ENCODE measurements around the gene ECM1. TPM values are rescaled to one million over a fixed set of nuclear protein-coding genes. Genes with fewer than 3 reads are reported as not detected.

Gene ECM1
- total RNA-seq, 1 experiment from 2014 or later: 61.2 TPM

DNA sequence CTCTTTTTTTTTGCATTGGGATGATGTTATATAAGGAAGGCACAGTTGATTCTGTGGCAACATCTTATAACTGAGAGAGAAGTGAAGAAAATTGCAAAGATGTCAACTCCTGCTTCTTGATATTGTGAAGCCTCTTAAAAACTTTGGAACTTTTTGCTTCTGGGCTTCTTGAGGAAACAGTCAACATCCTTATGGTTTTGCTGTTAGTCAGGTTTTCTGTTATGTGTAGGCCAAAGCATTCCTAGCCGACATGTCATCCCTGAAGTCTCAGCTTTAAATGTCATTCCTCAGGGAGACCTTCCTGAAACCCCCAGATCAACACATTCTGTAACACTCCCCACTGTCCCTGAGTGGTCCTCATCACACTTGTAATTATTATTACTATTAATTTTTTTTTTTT is 20.3 kb downstream of the ECM1 start:
- intact Hi-C loops (cut with micrococcal nuclease; ENCODE audit: unreplicated experiment): no loop called here

DNA sequence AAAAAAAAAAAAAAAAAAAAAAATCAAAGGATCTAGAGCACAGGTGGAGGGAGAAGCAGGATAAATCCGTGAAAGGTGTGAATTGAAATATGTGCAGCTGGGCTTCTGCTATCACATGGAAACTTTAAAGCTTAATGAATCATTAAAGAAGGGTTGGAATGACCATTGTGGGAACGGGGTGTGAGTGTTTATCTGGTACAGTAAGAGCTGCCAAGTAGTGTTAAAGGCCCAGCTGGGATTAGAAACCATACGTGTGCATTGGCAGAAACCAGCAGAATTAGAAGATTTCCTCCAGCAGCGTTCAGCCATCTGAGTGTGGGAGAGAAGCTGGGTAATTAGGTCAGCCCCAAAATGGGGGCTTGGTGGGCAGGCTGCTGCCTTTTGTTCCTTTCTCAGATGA is 21.1 kb downstream of the ECM1 start:
- no peaks in the 10 kb centered on the region for H3K27me3 ChIP-seq (replicated peaks; ENCODE audit: insufficient read depth, low read depth, low read length, poor library complexity)
- no peak overlapping the region for H3K27ac ChIP-seq (ENCODE audit: low read depth, low read length, poor library complexity, severe bottlenecking)
- no peaks in the 10 kb centered on the region for H3K9me3 ChIP-seq (ENCODE audit: low read depth, low read length, poor library complexity, severe bottlenecking)
- no peak for DNase-seq (ENCODE audit: low spot score)
- ChIA-PET CTCF (no interaction called here), POLR2A (ENCODE audit: low non-redundant PET) (no interaction called here)
- H3K4me3 ChIP-seq (ENCODE audit: low read depth, low read length, poor library complexity, severe bottlenecking): no peak overlapping the region
- no TSS peak for BruUV-seq (replicated peaks)
- no peaks in the 10 kb centered on the region for H3K36me3 ChIP-seq (ENCODE audit: insufficient read depth, low read length, poor library complexity, severe bottlenecking)
- no peaks in the 10 kb centered on the region for H3K4me1 ChIP-seq (ENCODE audit: insufficient read depth, low read length, poor library complexity, severe bottlenecking)
- intact Hi-C loops (cut with micrococcal nuclease; ENCODE audit: unreplicated experiment): no loop called here
- no peak for TF ChIP-seq EZH2 (IDR thresholded peaks at IDR 0.05; ENCODE audit: borderline replicate concordance, low read depth, low read length, poor library complexity, severe bottlenecking)
- TF ChIP-seq, protein P1, sequence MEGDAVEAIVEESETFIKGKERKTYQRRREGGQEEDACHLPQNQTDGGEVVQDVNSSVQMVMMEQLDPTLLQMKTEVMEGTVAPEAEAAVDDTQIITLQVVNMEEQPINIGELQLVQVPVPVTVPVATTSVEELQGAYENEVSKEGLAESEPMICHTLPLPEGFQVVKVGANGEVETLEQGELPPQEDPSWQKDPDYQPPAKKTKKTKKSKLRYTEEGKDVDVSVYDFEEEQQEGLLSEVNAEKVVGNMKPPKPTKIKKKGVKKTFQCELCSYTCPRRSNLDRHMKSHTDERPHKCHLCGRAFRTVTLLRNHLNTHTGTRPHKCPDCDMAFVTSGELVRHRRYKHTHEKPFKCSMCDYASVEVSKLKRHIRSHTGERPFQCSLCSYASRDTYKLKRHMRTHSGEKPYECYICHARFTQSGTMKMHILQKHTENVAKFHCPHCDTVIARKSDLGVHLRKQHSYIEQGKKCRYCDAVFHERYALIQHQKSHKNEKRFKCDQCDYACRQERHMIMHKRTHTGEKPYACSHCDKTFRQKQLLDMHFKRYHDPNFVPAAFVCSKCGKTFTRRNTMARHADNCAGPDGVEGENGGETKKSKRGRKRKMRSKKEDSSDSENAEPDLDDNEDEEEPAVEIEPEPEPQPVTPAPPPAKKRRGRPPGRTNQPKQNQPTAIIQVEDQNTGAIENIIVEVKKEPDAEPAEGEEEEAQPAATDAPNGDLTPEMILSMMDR (conservative IDR thresholded peaks at IDR 0.05; ENCODE audit: low read depth, low read length): no peak

More for the DNA sequence above, 20.3 kb downstream of the ECM1 start:
- DNase-seq (ENCODE audit: low spot score): no peak
- BruUV-seq (replicated peaks): no TSS peak
- H3K4me1 ChIP-seq (ENCODE audit: insufficient read depth, low read length, poor library complexity, severe bottlenecking): no peaks in the 10 kb centered on the region
- ChIA-PET CTCF (no interaction called here), POLR2A (ENCODE audit: low non-redundant PET) (interaction anchor here (0.7 kb wide), 1 partner anchor 21 kb away, joined by 3 read pairs; no protein-coding TSS in a partner anchor)
- no peak overlapping the region for H3K4me3 ChIP-seq (ENCODE audit: low read depth, low read length, poor library complexity, severe bottlenecking)
- H3K27me3 ChIP-seq (replicated peaks; ENCODE audit: insufficient read depth, low read depth, low read length, poor library complexity): no peaks in the 10 kb centered on the region
- no peaks in the 10 kb centered on the region for H3K9me3 ChIP-seq (ENCODE audit: low read depth, low read length, poor library complexity, severe bottlenecking)
- TF ChIP-seq, protein P1 (conservative IDR thresholded peaks at IDR 0.05; ENCODE audit: low read depth, low read length): no peak
- TF ChIP-seq EZH2 (IDR thresholded peaks at IDR 0.05; ENCODE audit: borderline replicate concordance, low read depth, low read length, poor library complexity, severe bottlenecking): no peak
- no peaks in the 10 kb centered on the region for H3K36me3 ChIP-seq (ENCODE audit: insufficient read depth, low read length, poor library complexity, severe bottlenecking)
- no peak overlapping the region for H3K27ac ChIP-seq (ENCODE audit: low read depth, low read length, poor library complexity, severe bottlenecking)

DNA sequence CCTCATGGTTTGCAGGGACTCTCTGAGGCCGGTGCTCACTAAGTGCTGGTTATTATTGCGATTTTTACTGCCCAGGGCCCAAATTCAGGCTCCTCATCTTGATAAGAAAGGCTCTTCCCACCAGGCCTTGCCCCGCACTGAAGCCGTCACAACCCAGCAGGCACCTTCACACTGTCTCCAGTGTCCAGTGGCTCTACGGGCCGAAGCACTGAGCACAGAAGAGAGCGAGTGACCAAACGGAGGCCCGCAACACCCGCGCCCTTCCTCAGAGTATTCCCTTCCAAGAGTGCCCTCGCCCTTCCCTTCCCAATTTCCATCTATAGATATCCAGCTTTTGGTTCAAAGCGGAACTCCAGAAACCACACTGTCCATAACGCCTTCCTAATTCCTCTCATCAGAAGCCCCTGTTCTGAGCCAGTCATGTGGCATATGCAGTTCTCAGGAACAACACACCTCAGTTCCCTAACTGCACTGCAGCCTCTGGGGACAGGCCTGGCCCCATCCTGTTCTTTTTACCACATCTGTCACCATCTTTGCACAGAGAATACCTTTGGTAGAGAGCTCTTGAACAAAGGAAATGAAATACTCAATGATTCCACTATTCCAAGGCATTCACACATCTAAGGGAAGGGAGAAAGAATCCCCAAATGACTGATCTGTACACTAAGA is 22.7 kb downstream of the ECM1 start:
- Histone ChIP-seq H3K9me3 (ENCODE audit: low read depth, low read length, poor library complexity, severe bottlenecking) (no peaks in the 10 kb centered on the region), H3K4me1 (ENCODE audit: insufficient read depth, low read length, poor library complexity, severe bottlenecking) (no peaks in the 10 kb centered on the region), H3K27me3 (replicated peaks; ENCODE audit: insufficient read depth, low read depth, low read length, poor library complexity) (no peaks in the 10 kb centered on the region), H3K27ac (ENCODE audit: low read depth, low read length, poor library complexity, severe bottlenecking) (no peak overlapping the region), H3K4me3 (ENCODE audit: low read depth, low read length, poor library complexity, severe bottlenecking) (no peak overlapping the region), H3K36me3 (ENCODE audit: insufficient read depth, low read length, poor library complexity, severe bottlenecking) (no peaks in the 10 kb centered on the region)
- ChIA-PET POLR2A (ENCODE audit: low non-redundant PET) (no interaction called here), CTCF (no interaction called here)
- DNase-seq (ENCODE audit: low spot score): no peak
- TF ChIP-seq, protein P1 (conservative IDR thresholded peaks at IDR 0.05; ENCODE audit: low read depth, low read length): no peak
- TF ChIP-seq EZH2 (IDR thresholded peaks at IDR 0.05; ENCODE audit: borderline replicate concordance, low read depth, low read length, poor library complexity, severe bottlenecking): no peak
- BruUV-seq (replicated peaks): no TSS peak
- intact Hi-C loops (cut with micrococcal nuclease; ENCODE audit: unreplicated experiment): loop anchor here (5.0 kb wide), 2 partner anchors 68 to 273 kb away; partner anchors contain the start of gene CA14

Measured in A673 (cell line).